H1 (cell line): ENCODE data around the gene ESR1. TPM values are rescaled to one million over a fixed set of nuclear protein-coding genes. Genes with fewer than 3 reads are reported as not detected.

Experiments
- CTCF ChIA-PET: fragments of 300-600 bp; sonication (Branson Sonifier 250); formaldehyde crosslinking; loops from one replicate; lab custom pipeline; 2021; ENCODE audit not compliant: partially characterized antibody; lab: Charles Lee
- POLR2A ChIA-PET: fragments of 300-600 bp; sonication (Branson Sonifier 250); formaldehyde crosslinking; loops from one replicate; lab custom pipeline; 2021; ENCODE audit warnings: inconsistent platforms; ENCODE audit not compliant: partially characterized antibody; lab: Charles Lee
- DNase-seq, 2 experiments: peaks; one replicate each; pipeline versions ENCODE4 v3.0.0 to v3.0.0-alpha.2; 2010 to 2022; ENCODE audit warnings: low spot score in 2 of 2, low read depth in 1 of 2, mixed read lengths in 1 of 2
- FAIRE-seq: peaks from 2 replicates; lab custom pipeline; 2011; peaks lifted over from hg19 to GRCh38; lab: Jason Lieb, UNC
- H2AFZ ChIP-seq: 2 replicates; pipeline ENCODE4 v1.8.1; 2012; ENCODE audit warnings: low read length, inconsistent platforms
- H2AK5ac ChIP-seq: 2 replicates; pipeline ENCODE4 v1.6.1; 2013; ENCODE audit warnings: low read depth, low read length
- H2BK120ac ChIP-seq: replicated peaks from 2 replicates; pipeline ENCODE3; 2013; ENCODE audit warnings: low read depth, low read length, inconsistent platforms
- H2BK12ac ChIP-seq: 2 replicates; pipeline ENCODE4 v1.6.1; 2013; ENCODE audit warnings: low read depth, low read length
- H2BK15ac ChIP-seq: 2 replicates; pipeline ENCODE4 v1.6.1; 2013; ENCODE audit warnings: low read length
- H2BK20ac ChIP-seq: 2 replicates; pipeline ENCODE4 v1.6.1; 2013; ENCODE audit warnings: low read length
- H2BK5ac ChIP-seq: 2 replicates; pipeline ENCODE4 v1.6.1; 2013; ENCODE audit warnings: low read depth, low read length
- H3K14ac ChIP-seq: 2 replicates; pipeline ENCODE4 v1.6.1; 2013; ENCODE audit warnings: inconsistent platforms; ENCODE audit not compliant: insufficient read length
- H3K18ac ChIP-seq: 2 replicates; pipeline ENCODE4 v1.6.1; 2013; ENCODE audit warnings: low read length; ENCODE audit errors: extremely low read depth
- H3K23ac ChIP-seq: 2 replicates; pipeline ENCODE4 v1.6.1; 2013; ENCODE audit warnings: inconsistent platforms; ENCODE audit not compliant: insufficient read length
- H3K23me2 ChIP-seq: 2 replicates; pipeline ENCODE4 v1.6.1; 2013; ENCODE audit warnings: low read depth, low read length
- H3K27ac ChIP-seq: 2 replicates; pipeline ENCODE4 v1.6.1; 2011; ENCODE audit warnings: low read depth, low read length, inconsistent platforms
- H3K27me3 ChIP-seq, 4 experiments: replicated peaks in 1 of 4; 1 replicate in 1 of 4; 2 replicates in 3 of 4; pipeline versions ENCODE4 v1.6.1 to v1.8.1; 2011 to 2013; ENCODE audit warnings: low read length in 3 of 4, mild to moderate bottlenecking in 3 of 4, inconsistent platforms in 2 of 4, mixed read lengths in 2 of 4, moderate library complexity in 1 of 4; ENCODE audit not compliant: control insufficient read depth in 3 of 4, insufficient read depth in 3 of 4; ENCODE audit errors: extremely low read depth in 1 of 4
- H3K36me3 ChIP-seq, 4 experiments: 2 replicates each; pipeline versions ENCODE4 v1.6.1 to v1.8.1; 2011 to 2013; ENCODE audit warnings: mild to moderate bottlenecking in 4 of 4, low read length in 3 of 4, moderate library complexity in 2 of 4, control low read depth in 1 of 4, inconsistent platforms in 1 of 4; ENCODE audit not compliant: insufficient read depth in 4 of 4, control insufficient read depth in 2 of 4
- H3K4ac ChIP-seq: replicated peaks from 2 replicates; pipeline ENCODE3; 2013; ENCODE audit warnings: low read length, low read depth, mixed read lengths, inconsistent platforms; ENCODE audit not compliant: insufficient read length
- H3K4me1 ChIP-seq, 4 experiments: replicated peaks in 1 of 4; 1 replicate in 1 of 4; 2 replicates in 3 of 4; pipeline versions ENCODE4 v1.6.1 to v1.8.1; 2011 to 2013; ENCODE audit warnings: low read length in 3 of 4, inconsistent platforms in 2 of 4, mixed read lengths in 1 of 4; ENCODE audit not compliant: insufficient read depth in 4 of 4, control insufficient read depth in 3 of 4
- H3K4me2 ChIP-seq, 2 experiments: 2 replicates each; pipeline versions ENCODE4 v1.6.1 to v1.8.1; 2011 to 2013; ENCODE audit warnings: low read depth in 2 of 2, low read length in 2 of 2, control low read depth in 1 of 2, inconsistent platforms in 1 of 2, mild to moderate bottlenecking in 1 of 2; ENCODE audit not compliant: insufficient read depth in 1 of 2
- H3K4me3 ChIP-seq, 4 experiments: fragments of 200-600, 300-600 bp in 1 of 4; sonication (generic), shearing (Covaris generic), sonication (Bioruptor Twin) in 1 of 4; 2 replicates each; pipeline versions ENCODE4 v1.5.1 to v1.8.1; 2011 to 2016; ENCODE audit warnings: low read length in 4 of 4, low read depth in 3 of 4, control low read depth in 2 of 4, inconsistent platforms in 2 of 4, mild to moderate bottlenecking in 2 of 4, mixed read lengths in 1 of 4, moderate library complexity in 1 of 4; ENCODE audit not compliant: insufficient read depth in 2 of 4; ENCODE audit errors: extremely low read depth in 1 of 4
- H3K56ac ChIP-seq: replicated peaks from 2 replicates; pipeline ENCODE3; 2013; ENCODE audit warnings: low read depth, mild to moderate bottlenecking, mixed read lengths, low read length, inconsistent platforms; ENCODE audit not compliant: insufficient read length
- H3K79me1 ChIP-seq: 2 replicates; pipeline ENCODE4 v1.6.1; 2013; ENCODE audit warnings: low read depth, low read length, control low read depth
- H3K79me2 ChIP-seq, 2 experiments: 2 replicates each; pipeline versions ENCODE4 v1.6.1 to v1.8.1; 2012 to 2013; ENCODE audit warnings: low read length in 2 of 2, mild to moderate bottlenecking in 2 of 2, inconsistent platforms in 1 of 2; ENCODE audit not compliant: insufficient read depth in 2 of 2, control insufficient read depth in 1 of 2
- H3K9ac ChIP-seq, 4 experiments: replicated peaks in 1 of 4; 1 replicate in 1 of 4; 2 replicates in 3 of 4; pipeline versions ENCODE4 v1.6.1 to v1.8.1; 2011 to 2013; ENCODE audit warnings: low read depth in 3 of 4, low read length in 3 of 4, control low read depth in 2 of 4, mild to moderate bottlenecking in 2 of 4, moderate library complexity in 2 of 4, inconsistent platforms in 1 of 4; ENCODE audit errors: extremely low read depth in 1 of 4
- H3K9me3 ChIP-seq, 2 experiments: 2 replicates each; pipeline versions ENCODE4 v1.6.1 to v1.8.1; 2012 to 2013; ENCODE audit warnings: mild to moderate bottlenecking in 2 of 2, moderate library complexity in 2 of 2, control low read depth in 1 of 2, inconsistent platforms in 1 of 2, low read depth in 1 of 2, low read length in 1 of 2, mixed read lengths in 1 of 2; ENCODE audit not compliant: insufficient read depth in 2 of 2
- H4K20me1 ChIP-seq, 2 experiments: replicated peaks in 1 of 2; 2 replicates each; pipeline versions ENCODE3 to v1.8.1; 2011 to 2013; ENCODE audit warnings: inconsistent platforms in 2 of 2, low read length in 2 of 2, mild to moderate bottlenecking in 1 of 2; ENCODE audit not compliant: insufficient read depth in 2 of 2, control insufficient read depth in 1 of 2
- H4K5ac ChIP-seq: 2 replicates; pipeline ENCODE4 v1.6.1; 2013; ENCODE audit warnings: low read length, low read depth, mixed read lengths, inconsistent platforms; ENCODE audit not compliant: insufficient read length
- H4K8ac ChIP-seq: 2 replicates; pipeline ENCODE4 v1.8.0; 2013; ENCODE audit warnings: mild to moderate bottlenecking, moderate library complexity, low read length, inconsistent platforms; ENCODE audit not compliant: insufficient read depth; ENCODE audit errors: extremely low read depth
- H4K91ac ChIP-seq: replicated peaks from 2 replicates; pipeline ENCODE3; 2013; ENCODE audit warnings: low read length, mixed read lengths, inconsistent platforms; ENCODE audit not compliant: insufficient read length
- ATF2 ChIP-seq: IDR thresholded peaks from 2 replicates; pipeline ENCODE4 v1.6.1; 2012; ENCODE audit warnings: low read length, inconsistent platforms
- CHD2 ChIP-seq: IDR thresholded peaks from 2 replicates; pipeline ENCODE4 v1.6.1; 2012; ENCODE audit warnings: low read length, improper control_type of control experiment
- EP300 ChIP-seq, 2 experiments: IDR thresholded peaks; 1 replicate in 1 of 2; 2 replicates in 1 of 2; pipeline ENCODE4 v1.6.1; 2011 to 2012; ENCODE audit warnings: low read depth in 2 of 2, low read length in 2 of 2, mild to moderate bottlenecking in 2 of 2, borderline replicate concordance in 1 of 2, inconsistent platforms in 1 of 2, moderate library complexity in 1 of 2
- GABPA ChIP-seq: IDR thresholded peaks from 2 replicates; pipeline ENCODE4 v1.6.1; 2011; ENCODE audit warnings: mild to moderate bottlenecking, low read length, moderate library complexity, borderline replicate concordance; ENCODE audit not compliant: insufficient read depth
- RFX5 ChIP-seq: IDR thresholded peaks from 2 replicates; pipeline ENCODE4 v1.6.1; 2011; ENCODE audit warnings: low read depth, low read length, improper control_type of control experiment, borderline replicate concordance
- RXRA ChIP-seq: IDR thresholded peaks from 2 replicates; pipeline ENCODE4 v1.6.1; 2011; ENCODE audit warnings: low read depth, mild to moderate bottlenecking, low read length, moderate library complexity; ENCODE audit not compliant: insufficient read depth
- TEAD4 ChIP-seq: IDR thresholded peaks from 2 replicates; pipeline ENCODE4 v1.6.1; 2012; ENCODE audit warnings: low read depth, low read length, inconsistent platforms, mixed read lengths
- WGBS, 2 experiments: shearing (Covaris generic) in 1 of 2; methylation state at CpG; one replicate each; pipeline versions ENCODE4 v1.1.6 to v1.1.7; 2013 to 2015; ENCODE audit warnings: low lambda C conversion rate in 2 of 2, mixed read lengths in 2 of 2, inconsistent platforms in 1 of 2, low coverage in 1 of 2, missing lambda C conversion rate in 1 of 2; ENCODE audit not compliant: insufficient replicate concordance in 2 of 2, insufficient coverage in 1 of 2, insufficient read length in 1 of 2; ENCODE audit errors: extremely low coverage in 1 of 2, missing lambda C conversion rate in 1 of 2; 5-methylcytosine and 5-hydroxymethylcytosine counted together
- polyA plus RNA-seq, 7 experiments: library from polyadenylated mRNA; depleted of rRNA in 3 of 7; stranded (reverse) in 5 of 7; unstranded in 2 of 7; fragments of >200 nt in 5 of 7; fragments of 200-250 nt in 2 of 7; gene quantifications; 1 replicate in 5 of 7; 2 replicates in 1 of 7; 4 replicates in 1 of 7; pipeline versions ENCODE4 v1.2.1 to v1.2.3, GENCODE V29; 2011 to 2013; ENCODE audit warnings: missing spikeins in 2 of 7, mixed read lengths in 2 of 7
- total RNA-seq: library from RNA; stranded (reverse); fragmentation: NEBNext Ultra II Directional; extraction: Animal tissue kit (Norgen Biotek cat#: 25700); gene quantifications from 2 replicates; pipeline ENCODE4 v1.2.1, GENCODE V29; 2021

Gene ESR1
- total and polyA plus RNA-seq, 2 of the 8 experiments (the other 6 are each of a cell fraction or from before 2014, with no cell fraction given): 0.03 to 0.17 TPM

GRCh38 chr6:151998784-151999183, 191.3 kb downstream of the ESR1 start:
- Histone ChIP-seq H2AK5ac (no peak overlapping the region), H2BK120ac (no peak overlapping the region), H3K4ac (no peak overlapping the region), H3K4me2 (no peak overlapping the region), H4K20me1 (no peaks in the 10 kb centered on the region), H3K14ac (no peak overlapping the region), H3K27ac (no peak overlapping the region), H4K5ac (no peak overlapping the region), H3K18ac (no peak overlapping the region), H3K36me3 (no peaks in the 10 kb centered on the region), H3K27me3 (no peaks in the 10 kb centered on the region), H3K23ac (no peak overlapping the region), H3K79me1 (no peaks in the 10 kb centered on the region), H4K91ac (no peak overlapping the region), H3K23me2 (no peaks in the 10 kb centered on the region), H4K8ac (no peak overlapping the region), H3K9ac (no peak overlapping the region), H3K4me1 (no peaks in the 10 kb centered on the region), H2BK20ac (no peak overlapping the region), H3K4me3 (no peak overlapping the region), H3K9me3 (no peaks in the 10 kb centered on the region), H2BK5ac (no peak overlapping the region), H3K56ac (no peak overlapping the region), H2AFZ (no peak overlapping the region), H2BK12ac (no peak overlapping the region), H2BK15ac (no peak overlapping the region), H3K79me2 (no peaks in the 10 kb centered on the region)
- no peak for FAIRE-seq
- TF ChIP-seq EP300 (IDR thresholded peaks at IDR 0.05; ENCODE audit: borderline replicate concordance in 1 of 2, low read depth in 2 of 2, low read length in 2 of 2) (no peak), TEAD4 (no peak), CHD2 (no peak), RFX5 (no peak), ATF2 (no peak), RXRA (no peak), GABPA (no peak)
- CTCF ChIA-PET: no interaction called here
- DNase-seq: no peak
- 100% methylated on average over 1 of the region's 1 CpG; no CpG with 5 or more reads in 1 of the 2 experiments for WGBS, 2 experiments
- POLR2A ChIA-PET: no interaction called here
